Ovary (tissue), 3 donors: ENCODE data around the gene PALD1.

ENCODE experiments used
- CTCF ChIP-seq, 3 donors: fragments of 450-650 bp in 2 of 3; fragments of 200-600 bp in 1 of 3; IDR thresholded peaks; one replicate each; pipeline versions ENCODE4 v1.5.1 to v1.8.0; 2016 to 2022; ENCODE audit warnings: antibody characterized with exemption in 3 of 3, mild to moderate bottlenecking in 1 of 3
- EP300 ChIP-seq: sonication (generic); formaldehyde crosslinking; IDR thresholded peaks from one replicate; pipeline ENCODE4 v1.6.1; 2017; ENCODE audit warnings: antibody characterized with exemption
- POLR2A ChIP-seq: fragments of 450-650 bp; IDR thresholded peaks from one replicate; pipeline ENCODE4 v1.6.1; 2017; ENCODE audit warnings: antibody characterized with exemption, mild to moderate bottlenecking, moderate library complexity
- donor health status: DM: no; HTN: no; CAD: no.

- TF ChIP-seq CTCF (IDR thresholded peaks at IDR 0.05): no peak
- TF ChIP-seq POLR2A: no peak
- TF ChIP-seq EP300: no peak
Measured at GRCh38 chr10:70479626-70480238, 1.2 kb downstream of the PALD1 start.
